Heart left ventricle (tissue), 16 donors: ENCODE measurements around the gene TFB2M. TPM values are rescaled to one million over a fixed set of nuclear protein-coding genes. Genes with fewer than 3 reads are reported as not detected.
"Not testable (repeated sequence)": the region's sequence is repeated elsewhere in the genome, so short reads cannot be mapped to it uniquely, and the experiment has no call there.

ENCODE experiments used
- ATAC-seq, 4 donors: fragments of 200-7000 bp; cut with Tn5 transposase; one replicate each; pipeline ENCODE4 v1.9.1; 2020 to 2022; ENCODE audit warnings: moderate library complexity in 4 of 4, mild to moderate bottlenecking in 3 of 4, moderate number of reproducible peaks in 1 of 4
- DNase-seq, 5 donors: peaks; one replicate each; pipeline ENCODE4 v3.0.0-alpha.2; 2020
- H3K27ac ChIP-seq, 12 donors: fragments of 200-600 bp; sonication (generic) in 4 of 12; one replicate each; pipeline versions ENCODE4 v1.5.0 to v1.8.0; 2016 to 2022; ENCODE audit warnings: mild to moderate bottlenecking in 2 of 12
- H3K27me3 ChIP-seq, 9 donors: fragments of 200-600 bp; sonication (generic) in 2 of 9; one replicate each; pipeline versions ENCODE4 v1.5.1 to v1.8.0; 2016 to 2022; ENCODE audit warnings: mild to moderate bottlenecking in 3 of 9
- H3K36me3 ChIP-seq, 9 donors: fragments of 200-600 bp; sonication (generic) in 2 of 9; one replicate each; pipeline versions ENCODE4 v1.5.0 to v1.8.0; 2018 to 2022; ENCODE audit warnings: mild to moderate bottlenecking in 2 of 9
- H3K4me1 ChIP-seq, 12 donors: fragments of 200-600 bp; sonication (generic) in 4 of 12; one replicate each; pipeline versions ENCODE4 v1.5.0 to v1.8.0; 2016 to 2022; ENCODE audit warnings: mild to moderate bottlenecking in 3 of 12
- H3K4me3 ChIP-seq, 12 donors: fragments of 200-600 bp; sonication (generic) in 4 of 12; one replicate each; pipeline versions ENCODE4 v1.5.0 to v1.8.0; 2017 to 2022; ENCODE audit warnings: mild to moderate bottlenecking in 9 of 12, moderate library complexity in 4 of 12
- H3K9me3 ChIP-seq, 12 donors: fragments of 200-600 bp; sonication (generic) in 4 of 12; one replicate each; pipeline versions ENCODE4 v1.5.0 to v1.8.0; 2016 to 2022; ENCODE audit warnings: mild to moderate bottlenecking in 1 of 12
- POLR2A ChIP-seq, 2 donors: fragments of 450-650 bp; IDR thresholded peaks; one replicate each; pipeline ENCODE4 v1.6.1; 2017; ENCODE audit warnings: antibody characterized with exemption in 2 of 2, mild to moderate bottlenecking in 2 of 2, moderate library complexity in 2 of 2
- WGBS, 4 donors: extraction: QIAGEN DNeasy Blood & Tissue Kit in 2 of 4; methylation state at CpG; one replicate each; pipeline versions ENCODE4 v1.1.5 to v1.1.7; 2013 to 2018; 5-methylcytosine and 5-hydroxymethylcytosine counted together
- intact Hi-C, 10 donors: fragments of 100-400 bp; cut with DNase I; formaldehyde crosslinking; loops; one replicate each; pipeline versions ENCODE4 v1.11.1 to v1.14.2; 2022
- polyA plus RNA-seq, 2 donors: library from polyadenylated mRNA; stranded (reverse); fragments of 200-250 nt; gene quantifications; one replicate each; pipeline ENCODE4 v1.2.3, GENCODE V29; 2013
- total RNA-seq, 9 donors: library from RNA; depleted of rRNA in 2 of 9; stranded (reverse); fragments of >200 nt in 2 of 9; fragmentation: NEBNext Ultra II Directional in 3 of 9; extraction: Animal tissue kit (Norgen Biotek cat#: 25700) in 3 of 9; gene quantifications; one replicate each; pipeline versions ENCODE4 v1.1.0 to v1.2.4, GENCODE V29; 2016 to 2023
- TF ChIP-seq, protein P1 (sequence below), 12 donors: fragments of 200-600 bp; sonication (generic) in 4 of 12; IDR thresholded peaks; one replicate each; pipeline versions ENCODE4 v1.5.0 to v1.8.0; 2018 to 2022; ENCODE audit warnings: antibody characterized with exemption in 12 of 12, mild to moderate bottlenecking in 5 of 12
- donor health status: ischemic (EF 13 %, LVEDD 7.1; RV severe dilation, severe dysfunction).
- donor health status: healthy with polysubstance abuse.
- donor health status: DM: no; HTN: yes; CAD: no.
- donor health status: DM: no; HTN: no; CAD: no.
- donor health status: ischemic (EF 25% LVEDD 6.9; RV normal size, moderate dysfunction).
- donor health status: ischemic (EF 25% LVEDD 5.7; RV mildly dilated, moderate dysfunction).
- donor health status: healthy.
- donor health status: DM: yes; HTN: yes; CAD: no.
- donor health status: ischemic (EF 35%, LVEDD 5.7; RV mildly dilated, moderate dysfunction).
- donor health status: nonischemic (EF 11% LVEDD 7.7; RV severe dilation, severe dysfunction).
- donor health status: DM: yes; HTN: yes; CAD: no.
- donor health status: PGD.
- donor health status: ischemic (EF 29% LVEDD 5.4; RV normal size, mild dysfunction).
- donor health status: nonischemic (EF 23%, LVEDD 6.1; RV moderate dilation, normal function).

TFB2M gene
- total and polyA plus RNA-seq, 11 donors = 4.2 to 18.6 (median 12.8) TPM

DNA sequence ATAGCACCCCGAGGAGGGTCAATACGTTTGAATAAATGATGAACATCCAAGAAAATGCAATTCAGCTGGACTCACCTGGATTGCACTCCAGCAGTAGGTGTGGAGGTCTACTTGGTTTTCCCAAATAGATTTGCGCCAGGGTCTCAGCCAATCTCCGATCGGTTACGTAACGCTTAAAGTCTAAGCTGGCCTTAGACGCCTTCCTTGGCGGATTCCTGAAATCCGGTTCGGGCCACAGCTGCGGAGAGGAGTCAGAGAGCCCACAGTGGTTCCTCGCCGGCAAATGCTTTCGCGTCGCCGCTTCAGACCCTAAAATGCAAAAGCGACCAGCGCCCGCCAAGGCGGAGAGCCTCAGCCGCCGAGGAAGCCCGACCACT is 322 bp downstream of the TFB2M start:
- intact Hi-C loops = loop anchor here (1.0 to 10.0 kb wide), 12 partner anchors 37 to 134 kb away; partner anchors contain the start of gene SMYD3 (in 1 of the 10)
- DNase-seq (no peak), ATAC-seq (peak in 2 of 4 donors; percentile 0 to 3)
- H3K4me3 ChIP-seq = peak overlapping the region; percentile 65 to 99 (median 93)
- peaks cover 0 to 31% (median 17%) of the 10 kb centered on the region in 9 donors for H3K36me3 ChIP-seq
- no peaks in the 10 kb centered on the region for H3K9me3 ChIP-seq
- peaks cover 15 to 55% (median 47%) of the 10 kb centered on the region in 12 donors for H3K4me1 ChIP-seq
- peak overlapping the region; percentile 66 to 98 (median 96) for H3K27ac ChIP-seq
- 0% methylated on average over 12 to 25 of the region's 25 CpGs for WGBS, 4 donors
- H3K27me3 ChIP-seq = no peaks in the 10 kb centered on the region
- TF ChIP-seq, protein P1, sequence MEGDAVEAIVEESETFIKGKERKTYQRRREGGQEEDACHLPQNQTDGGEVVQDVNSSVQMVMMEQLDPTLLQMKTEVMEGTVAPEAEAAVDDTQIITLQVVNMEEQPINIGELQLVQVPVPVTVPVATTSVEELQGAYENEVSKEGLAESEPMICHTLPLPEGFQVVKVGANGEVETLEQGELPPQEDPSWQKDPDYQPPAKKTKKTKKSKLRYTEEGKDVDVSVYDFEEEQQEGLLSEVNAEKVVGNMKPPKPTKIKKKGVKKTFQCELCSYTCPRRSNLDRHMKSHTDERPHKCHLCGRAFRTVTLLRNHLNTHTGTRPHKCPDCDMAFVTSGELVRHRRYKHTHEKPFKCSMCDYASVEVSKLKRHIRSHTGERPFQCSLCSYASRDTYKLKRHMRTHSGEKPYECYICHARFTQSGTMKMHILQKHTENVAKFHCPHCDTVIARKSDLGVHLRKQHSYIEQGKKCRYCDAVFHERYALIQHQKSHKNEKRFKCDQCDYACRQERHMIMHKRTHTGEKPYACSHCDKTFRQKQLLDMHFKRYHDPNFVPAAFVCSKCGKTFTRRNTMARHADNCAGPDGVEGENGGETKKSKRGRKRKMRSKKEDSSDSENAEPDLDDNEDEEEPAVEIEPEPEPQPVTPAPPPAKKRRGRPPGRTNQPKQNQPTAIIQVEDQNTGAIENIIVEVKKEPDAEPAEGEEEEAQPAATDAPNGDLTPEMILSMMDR (IDR thresholded peaks at IDR 0.05) = no peak
- no peak for TF ChIP-seq POLR2A (IDR thresholded peaks at IDR 0.05)

DNA sequence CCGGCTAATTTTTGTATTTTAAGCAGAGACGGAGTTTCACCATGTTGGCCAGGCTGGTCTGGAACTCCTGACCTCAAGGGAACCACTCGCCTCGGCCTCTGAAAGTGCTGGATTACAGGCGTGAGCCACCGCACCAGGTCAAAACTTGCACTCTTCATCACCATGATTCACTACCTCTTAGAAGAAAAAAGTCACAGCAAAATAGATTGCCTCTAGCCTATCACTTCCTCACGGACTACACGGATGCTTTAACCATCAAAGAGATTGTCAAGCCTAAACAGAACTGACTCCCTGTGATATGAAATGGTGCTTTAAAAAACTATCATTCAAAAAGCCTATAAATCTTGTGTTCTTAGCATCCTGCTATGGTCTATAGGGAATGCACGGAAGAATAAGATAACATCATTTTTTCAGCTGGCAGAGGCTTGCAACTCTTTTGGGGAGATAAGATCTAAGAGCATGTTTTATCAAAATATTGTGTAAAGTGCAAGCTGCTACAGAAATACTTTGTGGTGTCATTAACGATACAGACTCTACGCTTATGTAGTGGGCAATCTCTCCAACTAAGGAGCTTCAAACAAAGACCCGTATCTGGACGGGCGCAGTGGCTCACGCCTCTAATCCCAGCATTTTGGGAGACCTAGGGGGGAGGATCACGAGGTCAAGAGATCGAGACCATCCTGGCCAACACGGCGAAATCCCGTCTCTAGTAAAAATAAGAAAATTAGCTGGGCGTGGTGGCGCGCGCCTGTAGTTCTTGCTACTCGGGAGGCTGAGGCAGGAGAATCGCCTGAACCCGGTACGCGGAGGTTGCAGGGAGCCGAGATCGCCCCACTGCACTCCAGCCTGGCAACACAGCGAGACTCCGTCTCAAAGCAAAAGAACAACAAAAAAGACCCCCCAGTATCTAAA is 966 bp downstream of the TFB2M start:
- ATAC-seq (no peak), DNase-seq (no peak)
- Histone ChIP-seq H3K4me1 (peaks cover 15 to 48% (median 41%) of the 10 kb centered on the region in 12 donors), H3K27ac (peak overlapping the region; percentile 66 to 98 (median 96)), H3K9me3 (no peaks in the 10 kb centered on the region), H3K4me3 (peak overlapping the region; percentile 65 to 99 (median 93)), H3K36me3 (peaks cover 0 to 37% (median 21%) of the 10 kb centered on the region in 9 donors), H3K27me3 (no peaks in the 10 kb centered on the region)
- intact Hi-C loops = loop anchor here (5.0 to 10.0 kb wide), 8 partner anchors 37 to 132 kb away; partner anchors contain the start of gene SMYD3 (in 1 of the 10)
- WGBS, 4 donors = 34 to 43% (median 36%) methylated on average over 30 to 33 of the region's 33 CpGs
- TF ChIP-seq, protein P1 (IDR thresholded peaks at IDR 0.05) = no peak
- no peak for TF ChIP-seq POLR2A (IDR thresholded peaks at IDR 0.05)

DNA sequence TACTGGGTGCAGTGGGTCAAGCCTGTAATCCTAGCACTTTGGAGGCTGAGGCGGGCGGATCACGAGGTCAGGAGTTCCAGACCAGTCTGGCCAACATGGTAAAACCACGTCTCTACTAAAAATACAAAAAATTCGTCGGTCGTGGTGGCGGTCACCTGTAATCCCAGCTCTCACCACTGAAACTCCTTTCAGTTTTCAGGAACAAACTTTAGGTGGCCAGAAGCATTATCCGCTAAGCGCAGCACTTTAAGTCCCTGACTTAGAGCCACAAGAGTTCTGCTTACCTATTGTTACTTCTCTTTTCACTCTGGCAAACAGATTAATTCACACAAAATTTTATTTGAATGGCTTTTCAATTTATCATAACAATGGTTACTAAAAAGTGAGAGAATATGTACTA is 5.2 kb downstream of the TFB2M start:
- not testable (repeated sequence) for DNase-seq, H3K27me3 ChIP-seq, H3K4me3 ChIP-seq, H3K27ac ChIP-seq, ATAC-seq, H3K9me3 ChIP-seq
- H3K36me3 ChIP-seq = peaks cover 0 to 80% (median 61%) of the 10 kb centered on the region in 9 donors
- intact Hi-C loops = loop anchor here in 2 of 10 donors (10.0 kb wide), 1 partner anchor 84 kb away; no protein-coding TSS in a partner anchor
- H3K4me1 ChIP-seq = peaks cover 0 to 18% (median 13%) of the 10 kb centered on the region in 12 donors
- 87 to 92% (median 89%) methylated on average over 10 of the region's 10 CpGs for WGBS, 4 donors

DNA sequence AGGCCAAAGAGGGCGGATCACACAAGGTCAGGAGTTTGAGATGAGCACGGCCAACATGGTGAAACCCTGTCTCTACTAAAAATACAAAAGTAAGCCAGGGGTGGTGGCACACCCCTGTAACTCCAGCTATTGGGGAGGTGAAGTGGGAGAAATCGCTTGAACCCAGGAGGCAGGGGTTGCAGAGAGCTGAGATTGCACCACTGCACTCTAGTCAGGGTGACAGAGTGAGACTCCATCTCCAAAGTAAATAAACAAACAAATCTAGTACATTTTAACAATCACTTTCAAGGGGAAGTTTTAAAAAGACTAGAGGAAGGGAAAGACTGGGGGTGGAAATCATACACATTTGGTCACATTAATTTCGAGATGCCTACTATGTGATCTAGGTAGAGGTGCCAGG is 6.8 kb downstream of the TFB2M start:
- ATAC-seq (no peak), DNase-seq (no peak)
- no peaks in the 10 kb centered on the region for H3K27me3 ChIP-seq
- peaks cover 0 to 95% (median 75%) of the 10 kb centered on the region in 9 donors for H3K36me3 ChIP-seq
- intact Hi-C loops = no loop called here
- H3K4me3 ChIP-seq = no peak overlapping the region
- peaks cover 0 to 5% (median 1%) of the 10 kb centered on the region in 12 donors for H3K4me1 ChIP-seq
- H3K27ac ChIP-seq = no peak overlapping the region
- 90 to 95% (median 95%) methylated on average over 4 of the region's 4 CpGs for WGBS, 4 donors
- H3K9me3 ChIP-seq = no peaks in the 10 kb centered on the region
- TF ChIP-seq, protein P1 (IDR thresholded peaks at IDR 0.05) = no peak
- no peak for TF ChIP-seq POLR2A (IDR thresholded peaks at IDR 0.05)
